Measurements from ENCODE around the gene ST3GAL3.
A peak's percentile ranks its signal among the peaks of the same experiment; 100 is the strongest.

Gene ST3GAL3

DNA sequence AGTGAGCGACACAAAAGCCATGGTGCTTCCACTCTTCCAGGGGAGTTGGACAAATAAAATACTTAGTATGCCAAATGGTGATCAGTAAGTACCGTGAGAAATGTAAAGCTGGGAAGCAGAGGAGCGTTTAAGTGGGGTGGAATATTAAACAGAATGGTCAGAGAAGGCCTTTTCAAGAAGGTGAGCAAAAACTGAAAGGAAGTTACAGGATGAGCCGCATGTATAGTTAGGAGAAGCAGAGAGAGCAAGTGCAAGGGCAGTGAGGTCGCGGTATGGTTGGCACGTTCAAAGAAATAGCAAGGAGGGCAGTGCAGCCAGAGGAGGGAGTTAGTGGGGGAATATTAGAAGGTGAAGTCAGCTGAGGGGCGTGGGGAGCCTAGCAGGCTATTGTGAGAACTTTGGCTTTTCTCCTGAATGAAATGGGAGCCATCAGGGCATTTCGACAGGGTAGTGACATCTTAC, 266.7 kb downstream of the ST3GAL3 start:
- peak; percentile 61 for DNase-seq

GRCh38 chr1:43974443-43975248, 267.3 kb downstream of the ST3GAL3 start, which contains the start of gene ATP6V0B:
Gene ATP6V0B (plus strand): TSS chr1:43974960. CDS start chr1:43975041, 81 bp downstream.
- peak; percentile 93 for DNase-seq

DNA sequence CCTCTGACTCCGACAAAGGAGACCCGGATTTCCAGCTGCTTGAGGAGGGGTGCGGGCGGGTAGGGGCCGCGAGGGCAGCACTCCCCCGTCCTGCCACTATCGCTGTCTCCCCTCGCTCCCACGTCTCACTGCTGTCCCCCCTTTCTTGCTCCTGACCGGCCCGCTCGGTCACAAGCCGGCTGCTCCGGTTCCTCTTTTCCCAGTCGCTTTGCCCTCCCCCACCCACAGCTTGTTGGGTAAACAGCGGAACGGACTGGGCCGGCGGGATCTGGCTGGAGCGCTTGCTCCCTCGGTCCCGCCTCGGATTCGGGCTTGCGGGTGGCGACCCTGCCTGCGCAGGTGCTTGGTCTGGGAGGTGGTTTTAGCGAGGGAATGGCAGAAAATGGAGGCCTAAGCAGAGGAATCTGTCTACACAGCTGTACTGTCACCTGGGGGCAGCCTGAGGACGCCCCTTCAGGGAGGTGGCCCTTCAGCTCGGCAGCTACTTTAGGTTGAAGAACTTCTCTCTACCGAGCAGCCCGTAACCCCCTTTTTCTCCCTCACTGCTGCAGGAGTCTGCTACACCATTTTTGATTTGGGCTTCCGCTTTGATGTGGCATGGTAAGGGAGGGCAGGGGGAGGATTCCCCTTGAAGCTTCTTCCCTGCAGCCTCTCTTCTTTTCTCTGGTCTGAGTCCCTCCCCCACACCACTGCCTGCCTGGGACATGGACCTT, 268.1 kb downstream of the ST3GAL3 start:
- DNase-seq, result no peak

DNA sequence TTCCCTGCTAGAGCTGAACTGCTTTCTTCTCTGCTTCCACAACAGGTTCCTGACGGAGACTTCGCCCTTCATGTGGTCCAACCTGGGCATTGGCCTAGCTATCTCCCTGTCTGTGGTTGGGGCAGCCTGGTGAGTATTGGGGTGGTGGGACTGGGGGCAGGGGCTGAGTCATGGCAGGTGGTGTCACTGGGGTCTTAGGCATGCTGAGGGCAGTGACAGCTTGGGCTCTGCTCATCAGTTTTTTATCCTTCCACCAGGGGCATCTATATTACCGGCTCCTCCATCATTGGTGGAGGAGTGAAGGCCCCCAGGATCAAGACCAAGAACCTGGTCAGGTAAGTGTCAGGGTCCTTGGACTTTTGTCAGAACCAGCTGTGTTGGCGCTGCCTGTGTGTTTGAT, 268.7 kb downstream of the ST3GAL3 start:
- DNase-seq, result no peak

DNA sequence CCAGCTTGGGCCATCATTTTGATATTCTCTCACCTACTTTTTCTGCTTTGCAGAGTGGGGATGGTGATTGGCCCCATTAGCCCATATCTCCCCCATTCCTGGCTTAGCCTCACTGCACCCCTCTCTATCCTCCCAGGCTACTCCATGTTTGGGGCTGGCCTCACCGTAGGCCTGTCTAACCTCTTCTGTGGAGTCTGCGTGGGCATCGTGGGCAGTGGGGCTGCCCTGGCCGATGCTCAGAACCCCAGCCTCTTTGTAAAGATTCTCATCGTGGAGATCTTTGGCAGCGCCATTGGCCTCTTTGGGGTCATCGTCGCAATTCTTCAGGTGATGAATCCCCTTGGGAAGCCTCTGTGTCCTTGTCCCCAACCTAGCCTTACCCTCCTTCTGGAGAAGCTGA, 269.6 kb downstream of the ST3GAL3 start:
- no peak for DNase-seq

DNA sequence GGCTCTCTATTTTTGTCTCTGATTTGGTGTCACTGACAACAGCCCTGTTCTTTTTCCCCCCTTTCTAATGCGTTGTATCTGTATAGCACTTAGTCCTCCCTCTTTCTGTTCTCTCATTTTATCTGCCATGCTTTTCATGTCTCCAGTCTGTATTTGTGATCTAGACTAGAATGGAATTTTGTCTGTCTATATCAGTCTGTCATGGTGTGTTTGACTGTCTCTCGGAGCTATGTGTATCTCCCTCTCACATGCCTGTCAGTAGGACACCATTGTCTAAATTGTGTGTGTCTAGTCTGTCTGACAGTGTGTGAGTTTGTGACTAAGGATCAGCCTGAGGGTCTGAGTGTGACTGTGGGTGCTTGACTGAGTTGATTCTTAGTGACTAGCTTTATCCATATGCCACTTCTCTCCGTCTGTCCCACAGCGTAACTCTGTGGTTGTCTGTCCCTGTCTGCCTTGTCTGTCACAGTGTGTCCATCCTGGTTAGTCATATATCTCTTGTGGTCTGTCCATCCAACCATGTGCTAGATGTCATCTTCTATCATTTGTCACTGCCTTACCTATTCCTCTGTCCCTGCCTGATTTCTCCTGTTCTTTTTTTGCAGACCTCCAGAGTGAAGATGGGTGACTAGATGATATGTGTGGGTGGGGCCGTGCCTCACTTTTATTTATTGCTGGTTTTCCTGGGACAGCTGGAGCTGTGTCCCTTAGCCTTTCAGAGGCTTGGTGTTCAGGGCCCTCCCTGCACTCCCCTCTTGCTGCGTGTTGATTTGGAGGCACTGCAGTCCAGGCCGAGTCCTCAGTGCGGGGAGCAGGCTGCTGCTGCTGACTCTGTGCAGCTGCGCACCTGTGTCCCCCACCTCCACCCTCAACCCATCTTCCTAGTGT, 270.3 kb downstream of the ST3GAL3 start:
- no peak for DNase-seq

GRCh38 chr1:43978264-43978550, 270.9 kb downstream of the ST3GAL3 start:
- DNase-seq, result no peak

GRCh38 chr1:43978551-43979260, 271.4 kb downstream of the ST3GAL3 start, which contains the start of gene B4GALT2:
Gene B4GALT2 (plus strand): TSS chr1:43979210. CDS start chr1:43981161, 1,951 bp downstream.
- no peak for DNase-seq

DNA sequence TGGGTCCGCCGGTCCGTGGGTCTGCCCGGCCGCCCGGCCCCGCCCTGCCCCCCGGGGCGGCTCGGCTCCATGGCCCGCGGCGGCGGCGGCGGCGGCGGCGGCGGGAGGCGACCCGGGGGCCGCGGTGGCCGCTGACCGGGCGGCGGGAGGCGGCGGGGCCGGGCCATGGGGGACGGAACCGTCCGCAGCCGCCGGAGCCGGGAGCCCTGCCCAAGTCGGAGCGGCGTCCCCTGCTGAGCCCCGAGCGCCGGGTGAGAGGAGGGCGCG, 271.9 kb downstream of the ST3GAL3 start:
- DNase-seq, result no peak

DNA sequence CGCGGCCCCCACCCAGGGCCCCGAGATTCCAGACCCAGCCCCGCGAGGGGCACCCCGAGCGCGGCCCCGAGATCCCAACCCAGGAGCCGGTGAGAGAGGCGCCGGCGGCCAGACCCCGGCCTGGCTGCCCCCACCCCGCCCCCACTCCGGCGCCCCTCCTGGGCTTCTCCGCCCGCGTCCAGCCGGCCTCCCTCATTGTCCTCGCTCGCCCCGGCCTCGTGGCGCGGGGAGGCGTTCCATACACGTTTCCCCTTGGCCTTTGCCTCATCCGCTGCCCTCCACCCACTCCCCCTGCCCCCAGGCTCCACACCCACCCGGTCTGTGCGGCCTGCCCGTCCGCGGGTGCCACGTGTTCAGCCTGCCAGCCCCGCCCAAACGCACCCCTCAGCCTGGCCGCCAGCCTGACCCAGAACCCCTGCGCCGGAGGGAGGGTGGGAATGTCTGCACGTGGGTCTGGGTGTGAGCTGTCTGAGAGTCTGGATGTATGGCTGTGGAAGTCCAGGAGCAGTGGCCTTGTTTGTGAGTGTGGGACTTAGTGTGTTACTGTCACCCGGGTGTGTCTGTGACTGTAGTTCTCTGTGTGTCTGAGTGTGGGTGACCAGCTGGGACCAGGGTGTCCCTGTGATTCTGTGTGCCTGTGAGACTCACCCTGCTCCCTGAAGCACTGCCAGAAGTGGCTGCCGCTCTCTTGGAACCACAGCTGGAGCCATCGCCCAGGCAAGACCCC, 272.4 kb downstream of the ST3GAL3 start:
- DNase-seq, result no peak

DNA sequence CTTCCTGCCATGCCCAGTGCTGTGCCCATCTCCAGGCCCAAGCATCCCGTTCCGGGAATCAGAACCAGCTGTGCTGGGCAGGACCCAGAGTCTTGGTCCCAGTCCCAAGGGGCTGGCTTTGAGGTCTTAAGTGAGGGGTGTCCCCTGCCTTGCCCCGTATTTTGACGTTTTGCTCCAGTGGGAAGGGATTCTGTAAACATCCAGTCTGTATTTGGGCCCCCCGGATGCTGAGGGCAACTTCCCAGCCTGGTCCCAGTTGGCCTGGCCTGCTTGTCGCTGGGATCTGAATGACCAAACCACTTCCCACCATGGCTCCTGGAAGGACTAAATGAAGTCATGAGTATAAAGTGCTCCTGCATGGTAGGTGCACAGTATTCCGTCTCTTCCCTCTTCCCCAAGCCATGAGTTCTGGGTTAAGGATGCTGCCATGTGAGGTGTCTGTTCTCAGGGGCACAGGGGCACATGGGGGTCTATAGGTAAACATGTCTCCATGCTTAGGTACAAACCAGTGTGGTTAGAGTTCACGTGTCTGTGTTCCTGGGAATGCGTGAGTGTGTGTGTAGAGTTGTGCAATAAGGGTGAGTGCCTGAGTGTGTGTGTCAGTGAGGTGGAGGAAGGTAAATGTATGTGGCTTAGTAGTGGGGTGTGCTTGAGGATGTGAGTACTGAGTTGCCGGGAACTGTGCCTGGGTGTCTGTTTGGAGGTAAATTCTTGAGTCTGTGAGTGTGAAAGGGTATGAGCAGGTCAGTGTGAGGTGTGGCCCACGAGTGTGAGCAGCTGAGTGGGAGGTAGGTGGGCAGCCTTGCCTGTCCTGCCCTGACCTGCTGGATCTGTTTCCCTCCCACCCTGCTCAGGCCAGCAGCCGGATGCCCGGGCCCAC, 273.2 kb downstream of the ST3GAL3 start:
- DNase-seq, result no peak
